Smooth muscle cell (in vitro differentiated cells): Measurements from ENCODE around the gene OVOL2. TPM values are rescaled to one million over a fixed set of nuclear protein-coding genes. Genes with fewer than 3 reads are reported as not detected.
"Not testable (repeated sequence)": the region's sequence is repeated elsewhere in the genome, so short reads cannot be mapped to it uniquely, and the experiment has no call there.

Experiments
- DNase-seq: peaks from one replicate; lab custom pipeline; 2025; ENCODE audit not compliant: unreplicated experiment; lab: John Stamatoyannopoulos, UW
- H2AFZ ChIP-seq: fragments of 200-600 bp; sonication (generic); 2 replicates; pipeline ENCODE4 v1.6.0; 2016; ENCODE audit warnings: antibody characterized with exemption, low read depth, mild to moderate bottlenecking
- H3F3A ChIP-seq: fragments of 200-600 bp; sonication (generic); 2 replicates; pipeline ENCODE4 v1.6.0; 2017; ENCODE audit warnings: antibody characterized with exemption, low read depth
- H3K27ac ChIP-seq: fragments of 200-600 bp; sonication (generic); 2 replicates; pipeline ENCODE4 v1.5.1; 2016; ENCODE audit warnings: low read depth, mild to moderate bottlenecking
- H3K27me3 ChIP-seq: fragments of 200-600 bp; sonication (generic); 2 replicates; pipeline ENCODE4 v1.6.1; 2016; ENCODE audit warnings: low read depth, mild to moderate bottlenecking
- H3K36me3 ChIP-seq: fragments of 200-600 bp; sonication (generic); 2 replicates; pipeline ENCODE4 v1.5.1; 2016; ENCODE audit warnings: low read depth
- H3K4me1 ChIP-seq: fragments of 200-600 bp; sonication (generic); 2 replicates; pipeline ENCODE4 v1.5.1; 2016; ENCODE audit warnings: low read depth
- H3K4me2 ChIP-seq: fragments of 200-600 bp; sonication (generic); 2 replicates; pipeline ENCODE4 v1.6.0; 2016; ENCODE audit warnings: mild to moderate bottlenecking
- H3K4me3 ChIP-seq: fragments of 200-600 bp; sonication (generic); 2 replicates; pipeline ENCODE4 v1.5.1; 2016; ENCODE audit warnings: mild to moderate bottlenecking
- H3K79me2 ChIP-seq: fragments of 200-600 bp; sonication (generic); 2 replicates; pipeline ENCODE4 v1.6.0; 2016; ENCODE audit warnings: low read depth, mild to moderate bottlenecking
- H3K9ac ChIP-seq: fragments of 200-600 bp; sonication (generic); 2 replicates; pipeline ENCODE4 v1.6.0; 2016; ENCODE audit warnings: low read depth
- H3K9me3 ChIP-seq: fragments of 200-600 bp; sonication (generic); replicated peaks from 2 replicates; pipeline ENCODE4 v1.5.1; 2016; ENCODE audit warnings: low read depth
- H4K20me1 ChIP-seq: fragments of 200-600 bp; sonication (generic); 2 replicates; pipeline ENCODE4 v1.6.0; 2016; ENCODE audit warnings: low read depth
- CTCF ChIP-seq: fragments of 200-600 bp; sonication (generic); IDR thresholded peaks from 2 replicates; pipeline ENCODE4 v1.5.1; 2017; ENCODE audit warnings: borderline replicate concordance, mild to moderate bottlenecking, antibody characterized with exemption; ENCODE audit not compliant: insufficient read depth, poor library complexity, severe bottlenecking
- WGBS: methylation state at CpG from one replicate; pipeline ENCODE4 v1.1.7; 2016; ENCODE audit warnings: low lambda C conversion rate; 5-methylcytosine and 5-hydroxymethylcytosine counted together
- polyA plus RNA-seq: library from polyadenylated mRNA; unstranded; fragments of >200 nt; fragmentation: Nextera tagmentation; extraction: Ambion mirVana; gene quantifications from 2 replicates; pipeline ENCODE4 v1.2.1, GENCODE V29; 2016
- total RNA-seq: library from RNA; depleted of rRNA; stranded (reverse); fragments of >200 nt; gene quantifications from 2 replicates; pipeline ENCODE4 v1.2.3, GENCODE V29; 2014

The OVOL2 gene
- total and polyA plus RNA-seq, 2 experiments from 2014 or later, result 1.1 TPM; not detected in 1

DNA sequence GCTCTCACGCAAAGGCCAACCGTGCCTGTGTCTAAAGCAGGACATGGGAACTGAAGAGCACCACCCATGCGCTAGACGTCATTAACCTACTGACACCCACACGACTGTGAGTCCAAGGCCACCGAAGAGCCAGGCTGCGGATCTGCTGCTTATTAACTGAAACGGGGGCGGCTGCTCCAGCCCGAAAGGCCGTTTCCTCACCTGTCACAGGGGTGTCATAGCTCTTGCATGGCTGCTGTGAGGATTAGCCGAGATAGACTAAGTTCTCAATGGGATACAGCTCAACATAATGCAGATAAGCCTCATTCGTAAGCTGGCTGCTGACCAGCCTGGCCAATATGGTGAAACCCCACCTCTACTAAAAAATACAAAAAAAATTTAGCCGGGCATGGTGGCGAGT, 26.7 kb downstream of the OVOL2 start:
- H3K36me3 ChIP-seq, result no peaks in the 10 kb centered on the region
- H3K4me3 ChIP-seq, result no peak overlapping the region
- H3K79me2 ChIP-seq, result no peaks in the 10 kb centered on the region
- no peak overlapping the region for H3K4me2 ChIP-seq
- TF ChIP-seq CTCF, result no peak
- peaks cover 9% of the 10 kb centered on the region for H3K4me1 ChIP-seq
- H3K27me3 ChIP-seq, result no peaks in the 10 kb centered on the region
- no peaks in the 10 kb centered on the region for H3K9me3 ChIP-seq
- no peak overlapping the region for H2AFZ ChIP-seq
- H3K9ac ChIP-seq, result no peak overlapping the region
- DNase-seq, result no peak
- no peaks in the 10 kb centered on the region for H3F3A ChIP-seq
- WGBS, result 92% methylated on average over 15 of the region's 15 CpGs
- no peaks in the 10 kb centered on the region for H4K20me1 ChIP-seq
- no peak overlapping the region for H3K27ac ChIP-seq

DNA sequence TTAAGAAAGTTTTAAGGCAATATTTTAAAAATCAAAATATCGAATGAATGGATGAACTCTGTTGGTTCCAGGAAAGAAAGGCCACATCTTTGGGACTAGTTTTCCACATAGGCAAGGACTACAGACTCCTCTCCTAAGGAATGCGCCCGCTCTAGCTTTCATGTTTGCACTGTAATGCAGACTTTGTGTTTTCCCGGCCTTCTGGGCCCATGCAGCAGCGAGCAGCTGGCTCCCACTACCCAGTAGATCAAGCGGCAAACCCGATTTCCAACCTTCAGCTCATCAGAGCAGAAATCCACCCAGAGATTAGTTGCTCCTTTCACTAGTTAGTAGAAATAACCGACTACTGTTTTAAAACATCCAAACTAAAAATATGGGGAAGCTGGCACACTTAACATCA, 27.7 kb downstream of the OVOL2 start:
- Histone ChIP-seq H3K4me1 (peaks cover 9% of the 10 kb centered on the region), H3K36me3 (no peaks in the 10 kb centered on the region), H3K9me3 (no peaks in the 10 kb centered on the region), H3K27me3 (no peaks in the 10 kb centered on the region), H3K79me2 (no peaks in the 10 kb centered on the region), H2AFZ (no peak overlapping the region), H3K9ac (no peak overlapping the region), H3K27ac (no peak overlapping the region), H4K20me1 (no peaks in the 10 kb centered on the region), H3K4me2 (no peak overlapping the region), H3K4me3 (no peak overlapping the region), H3F3A (no peaks in the 10 kb centered on the region)
- no peak for DNase-seq
- WGBS, result 94% methylated on average over 8 of the region's 8 CpGs
- TF ChIP-seq CTCF, result no peak

DNA sequence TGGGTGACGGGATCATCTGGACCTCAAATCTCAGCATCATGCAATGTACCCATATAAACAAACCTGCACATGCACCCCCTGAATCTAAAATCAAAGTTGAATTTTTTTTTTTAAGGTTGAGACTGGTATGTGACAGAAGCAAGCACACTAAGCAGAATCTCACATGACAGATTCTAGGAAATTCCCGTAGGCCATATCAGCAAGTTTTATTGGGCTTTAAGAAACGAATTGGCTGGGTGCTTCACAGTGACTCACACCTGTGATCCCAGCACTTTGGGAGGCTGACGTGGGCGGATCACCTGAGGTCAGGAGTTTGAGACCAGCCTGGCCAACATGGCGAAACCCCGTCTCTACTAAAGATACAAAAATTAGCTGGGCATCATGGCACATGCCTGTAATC, 30.7 kb downstream of the OVOL2 start:
- H3K79me2 ChIP-seq, H3F3A ChIP-seq, DNase-seq, H3K27ac ChIP-seq, H4K20me1 ChIP-seq, H3K4me1 ChIP-seq, H3K9me3 ChIP-seq, H3K27me3 ChIP-seq, H3K4me3 ChIP-seq, H2AFZ ChIP-seq, H3K36me3 ChIP-seq, H3K9ac ChIP-seq, H3K4me2 ChIP-seq: not testable (repeated sequence)
- 79% methylated on average over 7 of the region's 7 CpGs for WGBS

DNA sequence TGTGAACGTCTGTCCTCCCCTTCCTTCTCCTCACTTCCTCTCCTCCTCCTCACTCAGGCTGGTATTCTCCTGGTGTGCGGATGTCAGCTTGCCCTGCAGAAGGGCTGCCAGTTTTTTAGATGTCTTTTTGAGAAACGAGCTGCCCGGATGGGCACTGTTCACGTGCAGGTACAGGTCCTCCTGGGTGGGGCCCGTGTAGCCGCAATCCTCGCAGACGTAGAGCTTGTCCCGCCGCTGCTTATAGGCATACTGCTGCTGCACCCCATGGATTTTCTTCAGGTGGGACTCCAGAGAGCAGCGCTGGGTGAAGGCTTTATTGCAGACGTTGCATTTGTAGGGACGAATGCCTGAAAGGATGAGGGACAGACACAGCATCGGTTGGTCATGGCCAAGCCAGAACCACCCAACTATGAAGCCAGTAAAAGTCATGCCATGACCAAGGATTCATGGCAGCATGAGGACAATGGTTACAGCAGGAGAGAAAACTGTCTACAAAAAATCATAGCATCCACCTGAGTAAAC, 33.0 kb downstream of the OVOL2 start:
- H3K4me3 ChIP-seq, result no peak overlapping the region
- no peak overlapping the region for H3K4me2 ChIP-seq
- TF ChIP-seq CTCF, result no peak
- 90% methylated on average over 15 of the region's 15 CpGs for WGBS
- H3K4me1 ChIP-seq, result no peaks in the 10 kb centered on the region
- H3K9me3 ChIP-seq, result no peaks in the 10 kb centered on the region
- H3K27me3 ChIP-seq, result no peaks in the 10 kb centered on the region
- H3F3A ChIP-seq, result no peaks in the 10 kb centered on the region
- no peak overlapping the region for H3K27ac ChIP-seq
- no peak overlapping the region for H2AFZ ChIP-seq
- no peak overlapping the region for H3K9ac ChIP-seq
- H4K20me1 ChIP-seq, result no peaks in the 10 kb centered on the region
- H3K36me3 ChIP-seq, result no peaks in the 10 kb centered on the region
- DNase-seq, result no peak
- no peaks in the 10 kb centered on the region for H3K79me2 ChIP-seq
